CD4-positive, alpha-beta T cell treated with Interleukin-6 at 100 ng/mL for 8 hours (primary cell): ENCODE results near the gene TEX9.
"Not testable (repeated sequence)": the region's sequence is repeated elsewhere in the genome, so short reads cannot be mapped to it uniquely, and the experiment has no call there.

ENCODE experiments used
- DNase-seq: peaks from one replicate; pipeline ENCODE4 v3.0.0-alpha.2; 2020; ENCODE audit warnings: mixed read lengths, low spot score

TEX9 gene

GRCh38 chr15:56366211-56366610 lies 985 bp downstream of the TEX9 start:
- no peak for DNase-seq

- no peak for DNase-seq
Measured at GRCh38 chr15:56367156-56367555, 1.9 kb downstream of the TEX9 start.

GRCh38 chr15:56369234-56369633 lies 4.0 kb downstream of the TEX9 start:
- DNase-seq: no peak

- no peak for DNase-seq
Measured at GRCh38 chr15:56371495-56372147, 6.4 kb downstream of the TEX9 start.

GRCh38 chr15:56374693-56375092 lies 9.5 kb downstream of the TEX9 start:
- not testable (repeated sequence) for DNase-seq

GRCh38 chr15:56377822-56378221 lies 12.6 kb downstream of the TEX9 start:
- DNase-seq: not testable (repeated sequence)

GRCh38 chr15:56383010-56383409 lies 17.8 kb downstream of the TEX9 start:
- DNase-seq: no peak

- DNase-seq: no peak
Measured at GRCh38 chr15:56385908-56386307, 20.7 kb downstream of the TEX9 start.

- DNase-seq: no peak
Measured at GRCh38 chr15:56390739-56391267, 25.6 kb downstream of the TEX9 start.

GRCh38 chr15:56393277-56393676 lies 28.1 kb downstream of the TEX9 start:
- DNase-seq: no peak

- DNase-seq: no peak
Measured at GRCh38 chr15:56394909-56395308, 29.7 kb downstream of the TEX9 start.

GRCh38 chr15:56397325-56397724 lies 32.1 kb downstream of the TEX9 start:
- not testable (repeated sequence) for DNase-seq

GRCh38 chr15:56399209-56399608 lies 34.0 kb downstream of the TEX9 start:
- not testable (repeated sequence) for DNase-seq

- no peak for DNase-seq
Measured at GRCh38 chr15:56410721-56411120, 45.5 kb downstream of the TEX9 start.

- no peak for DNase-seq
Measured at GRCh38 chr15:56411122-56411749, 46.0 kb downstream of the TEX9 start.

- not testable (repeated sequence) for DNase-seq
Measured at GRCh38 chr15:56413114-56413733, 48.0 kb downstream of the TEX9 start.

GRCh38 chr15:56425276-56425675 lies 60.0 kb downstream of the TEX9 start:
- DNase-seq: no peak

GRCh38 chr15:56425976-56426375 lies 60.8 kb downstream of the TEX9 start:
- DNase-seq: no peak

- no peak for DNase-seq
Measured at GRCh38 chr15:56428821-56429458, 63.7 kb downstream of the TEX9 start.

- no peak for DNase-seq
Measured at GRCh38 chr15:56432304-56432703, 67.1 kb downstream of the TEX9 start.

- DNase-seq: no peak
Measured at GRCh38 chr15:56440214-56440770, 75.1 kb downstream of the TEX9 start.

GRCh38 chr15:56442354-56442753 lies 77.1 kb downstream of the TEX9 start:
- DNase-seq: no peak
